Neutrophil (primary cell): ENCODE data around the gene A2M.

Experiments used
- H3K27ac ChIP-seq: fragments of 200-600 bp; sonication (generic); 2 replicates; pipeline ENCODE4 v1.5.1; 2016; ENCODE audit warnings: mild to moderate bottlenecking, moderate library complexity
- H3K27me3 ChIP-seq: fragments of 200-600 bp; sonication (generic); 2 replicates; pipeline ENCODE4 v1.6.0; 2016; ENCODE audit warnings: mild to moderate bottlenecking
- H3K36me3 ChIP-seq: fragments of 200-600 bp; sonication (generic); 2 replicates; pipeline ENCODE4 v1.5.1; 2017
- H3K4me1 ChIP-seq, 2 experiments: fragments of 200-600 bp in 1 of 2; sonication (generic) in 1 of 2; 1 replicate in 1 of 2; 2 replicates in 1 of 2; pipeline versions ENCODE4 v1.5.1 to v1.6.1; 2013 to 2016; ENCODE audit warnings: low read depth in 1 of 2, low read length in 1 of 2, mild to moderate bottlenecking in 1 of 2, moderate library complexity in 1 of 2; ENCODE audit not compliant: control insufficient read depth in 1 of 2, insufficient read depth in 1 of 2
- H3K4me3 ChIP-seq, 2 experiments: fragments of 200-600 bp in 1 of 2; sonication (generic) in 1 of 2; 1 replicate in 1 of 2; 2 replicates in 1 of 2; pipeline ENCODE4 v1.5.1; 2013 to 2016; ENCODE audit warnings: low read depth in 1 of 2, low read length in 1 of 2, mild to moderate bottlenecking in 1 of 2, moderate library complexity in 1 of 2
- H3K9me3 ChIP-seq: fragments of 200-600 bp; sonication (generic); 2 replicates; pipeline ENCODE4 v1.5.1; 2016
- CTCF ChIP-seq: fragments of 200-600 bp; sonication (generic); IDR thresholded peaks from 2 replicates; pipeline ENCODE4 v1.5.1; 2016; ENCODE audit warnings: antibody characterized with exemption

A2M gene

GRCh38 chr12:9127484-9127883 is 11.8 kb upstream of the A2M start:
- Histone ChIP-seq H3K4me1 (no peaks in the 10 kb centered on the region), H3K4me3 (no peak overlapping the region), H3K36me3 (no peaks in the 10 kb centered on the region), H3K27ac (no peak overlapping the region), H3K9me3 (no peaks in the 10 kb centered on the region), H3K27me3 (no peaks in the 10 kb centered on the region)
- no peak for TF ChIP-seq CTCF

- no peak for TF ChIP-seq CTCF
- Histone ChIP-seq H3K27ac (no peak overlapping the region), H3K9me3 (no peaks in the 10 kb centered on the region), H3K27me3 (no peaks in the 10 kb centered on the region), H3K4me3 (no peak overlapping the region), H3K36me3 (no peaks in the 10 kb centered on the region), H3K4me1 (no peaks in the 10 kb centered on the region)
These were observed 8.8 kb upstream of the A2M start for GRCh38 chr12:9124383-9125031.

- H3K27me3 ChIP-seq = no peaks in the 10 kb centered on the region
- H3K9me3 ChIP-seq = no peaks in the 10 kb centered on the region
- H3K4me3 ChIP-seq = no peak overlapping the region
- TF ChIP-seq CTCF = no peak
- H3K4me1 ChIP-seq = no peaks in the 10 kb centered on the region
- no peaks in the 10 kb centered on the region for H3K36me3 ChIP-seq
- H3K27ac ChIP-seq = no peak overlapping the region
These were observed 8.2 kb upstream of the A2M start for GRCh38 chr12:9123781-9124382.

- Histone ChIP-seq H3K27me3 (no peaks in the 10 kb centered on the region), H3K36me3 (no peaks in the 10 kb centered on the region), H3K4me1 (no peaks in the 10 kb centered on the region), H3K4me3 (no peak overlapping the region), H3K27ac (no peak overlapping the region), H3K9me3 (no peaks in the 10 kb centered on the region)
- TF ChIP-seq CTCF = no peak
These were observed 6.4 kb upstream of the A2M start for GRCh38 chr12:9122091-9122609.

GRCh38 chr12:9120487-9121184 is 4.9 kb upstream of the A2M start:
- no peaks in the 10 kb centered on the region for H3K36me3 ChIP-seq
- H3K4me3 ChIP-seq = no peak overlapping the region
- H3K27ac ChIP-seq = no peak overlapping the region
- H3K9me3 ChIP-seq = no peaks in the 10 kb centered on the region
- H3K27me3 ChIP-seq = no peaks in the 10 kb centered on the region
- no peak for TF ChIP-seq CTCF
- no peaks in the 10 kb centered on the region for H3K4me1 ChIP-seq
